ENCODE data around the gene BIRC7. TPM values are rescaled to one million over a fixed set of nuclear protein-coding genes. Genes with fewer than 3 reads are reported as not detected.

BIRC7 gene
- total RNA-seq, 2 experiments from 2014 or later, result 0.42 TPM; not detected in 1

- H3K27ac ChIP-seq (ENCODE audit: low read depth, low read length, poor library complexity, severe bottlenecking), result no peak overlapping the region
- TF ChIP-seq CTCF (conservative IDR thresholded peaks at IDR 0.05; ENCODE audit: low read length), result no peak
- TF ChIP-seq EZH2phosphoT487 (IDR thresholded peaks at IDR 0.05; ENCODE audit: borderline replicate concordance, low read depth, low read length), result no peak
- H3K36me3 ChIP-seq (ENCODE audit: insufficient read depth, low read length), result no peaks in the 10 kb centered on the region
- intact Hi-C loops (cut with micrococcal nuclease; ENCODE audit: unreplicated experiment), result no loop called here
- H3K9me2 ChIP-seq (ENCODE audit: insufficient read depth, low read length), result no peaks in the 10 kb centered on the region
- BruUV-seq (replicated peaks), result no TSS peak
- no peak overlapping the region for H2AFZ ChIP-seq (ENCODE audit: low read length)
- no peaks in the 10 kb centered on the region for H3K79me2 ChIP-seq (ENCODE audit: insufficient read depth, low read depth, low read length)
- DNase-seq (ENCODE audit: low spot score), result no peak
- H4K20me1 ChIP-seq (ENCODE audit: insufficient read depth, low read length), result no peaks in the 10 kb centered on the region
- H3K4me3 ChIP-seq (ENCODE audit: low read depth, low read length, poor library complexity, severe bottlenecking), result no peak overlapping the region
- ChIA-PET CTCF (ENCODE audit: unreplicated experiment) (no interaction called here), POLR2A (no interaction called here)
- H3K4me1 ChIP-seq (ENCODE audit: insufficient read depth, low read length, poor library complexity, severe bottlenecking), result no peaks in the 10 kb centered on the region
- H3K4me2 ChIP-seq (ENCODE audit: low read length), result no peak overlapping the region
- no peaks in the 10 kb centered on the region for H3K9me3 ChIP-seq (ENCODE audit: low read length)
Measured at GRCh38 chr20:63255931-63256704, 20.4 kb downstream of the BIRC7 start.

GRCh38 chr20:63256954-63257353 is 21.2 kb downstream of the BIRC7 start:
- H3K79me2 ChIP-seq (ENCODE audit: insufficient read depth, low read depth, low read length), result no peaks in the 10 kb centered on the region
- no peak overlapping the region for H3K27ac ChIP-seq (ENCODE audit: low read depth, low read length, poor library complexity, severe bottlenecking)
- CTCF ChIA-PET (ENCODE audit: unreplicated experiment), result no interaction called here
- H2AFZ ChIP-seq (ENCODE audit: low read length), result no peak overlapping the region
- no peak for DNase-seq (ENCODE audit: low spot score)
- H3K4me2 ChIP-seq (ENCODE audit: low read length), result no peak overlapping the region
- intact Hi-C loops (cut with micrococcal nuclease; ENCODE audit: unreplicated experiment), result no loop called here
- no TSS peak for BruUV-seq (replicated peaks)
- POLR2A ChIA-PET, result no interaction called here
- H3K36me3 ChIP-seq (ENCODE audit: insufficient read depth, low read length), result no peaks in the 10 kb centered on the region
- H4K20me1 ChIP-seq (ENCODE audit: insufficient read depth, low read length), result no peaks in the 10 kb centered on the region
- H3K9me2 ChIP-seq (ENCODE audit: insufficient read depth, low read length), result no peaks in the 10 kb centered on the region
- H3K4me3 ChIP-seq (ENCODE audit: low read depth, low read length, poor library complexity, severe bottlenecking), result no peak overlapping the region
- TF ChIP-seq CTCF (conservative IDR thresholded peaks at IDR 0.05; ENCODE audit: low read length) (no peak), EZH2phosphoT487 (IDR thresholded peaks at IDR 0.05; ENCODE audit: borderline replicate concordance, low read depth, low read length) (no peak)
- H3K4me1 ChIP-seq (ENCODE audit: insufficient read depth, low read length, poor library complexity, severe bottlenecking), result no peaks in the 10 kb centered on the region
- H3K9me3 ChIP-seq (ENCODE audit: low read length), result no peaks in the 10 kb centered on the region

GRCh38 chr20:63257629-63258028 is 21.9 kb downstream of the BIRC7 start:
- no peaks in the 10 kb centered on the region for H4K20me1 ChIP-seq (ENCODE audit: insufficient read depth, low read length)
- no peak overlapping the region for H3K4me2 ChIP-seq (ENCODE audit: low read length)
- H2AFZ ChIP-seq (ENCODE audit: low read length), result no peak overlapping the region
- POLR2A ChIA-PET, result no interaction called here
- no peaks in the 10 kb centered on the region for H3K9me3 ChIP-seq (ENCODE audit: low read length)
- TF ChIP-seq CTCF (conservative IDR thresholded peaks at IDR 0.05; ENCODE audit: low read length) (no peak), EZH2phosphoT487 (IDR thresholded peaks at IDR 0.05; ENCODE audit: borderline replicate concordance, low read depth, low read length) (no peak)
- intact Hi-C loops (cut with micrococcal nuclease; ENCODE audit: unreplicated experiment), result no loop called here
- H3K36me3 ChIP-seq (ENCODE audit: insufficient read depth, low read length), result no peaks in the 10 kb centered on the region
- no TSS peak for BruUV-seq (replicated peaks)
- no peak for DNase-seq (ENCODE audit: low spot score)
- CTCF ChIA-PET (ENCODE audit: unreplicated experiment), result no interaction called here
- H3K9me2 ChIP-seq (ENCODE audit: insufficient read depth, low read length), result no peaks in the 10 kb centered on the region
- H3K79me2 ChIP-seq (ENCODE audit: insufficient read depth, low read depth, low read length), result no peaks in the 10 kb centered on the region
- no peaks in the 10 kb centered on the region for H3K4me1 ChIP-seq (ENCODE audit: insufficient read depth, low read length, poor library complexity, severe bottlenecking)
- H3K4me3 ChIP-seq (ENCODE audit: low read depth, low read length, poor library complexity, severe bottlenecking), result no peak overlapping the region
- no peak overlapping the region for H3K27ac ChIP-seq (ENCODE audit: low read depth, low read length, poor library complexity, severe bottlenecking)

Measured in OCI-LY7 (cell line).